SK-N-SH (cell line): ENCODE data around the gene EPHA3. TPM values are rescaled to one million over a fixed set of nuclear protein-coding genes. Genes with fewer than 3 reads are reported as not detected.

ENCODE experiments used
- CTCF ChIA-PET: fragments of 300-600, 350-600 bp; formaldehyde crosslinking; extraction: SDS; loops from one replicate; lab custom pipeline; 2021; lab: Yijun Ruan, JAX
- POLR2A ChIA-PET: fragments of 350-600 bp; sonication (Branson Sonifier 250); formaldehyde crosslinking; extraction: SDS; loops from one replicate; lab custom pipeline; 2020; ENCODE audit warnings: antibody characterized with exemption, inconsistent platforms; lab: Yijun Ruan, JAX
- DNase-seq: peaks from one replicate; pipeline ENCODE4 v3.0.0; 2012
- H2AFZ ChIP-seq: fragments of 200-600 bp; sonication (generic); 2 replicates; pipeline ENCODE4 v1.8.1; 2016; ENCODE audit warnings: antibody characterized with exemption, mild to moderate bottlenecking, low read depth
- H3F3A ChIP-seq: fragments of 200-600 bp; sonication (generic); replicated peaks from 2 replicates; pipeline ENCODE3; 2016; ENCODE audit warnings: antibody characterized with exemption, mild to moderate bottlenecking; ENCODE audit not compliant: insufficient read depth
- H3K27ac ChIP-seq, 2 experiments: fragments of 200-500 bp in 1 of 2; fragments of 200-600 bp in 1 of 2; sonication (Bioruptor generic) in 1 of 2; sonication (generic), shearing (Covaris generic) in 1 of 2; 2 replicates each; pipeline versions ENCODE4 v1.5.1 to v1.6.1; 2014 to 2016; ENCODE audit warnings: low read depth in 2 of 2, inconsistent platforms in 1 of 2, low read length in 1 of 2, mild to moderate bottlenecking in 1 of 2, mixed read lengths in 1 of 2
- H3K27me3 ChIP-seq: fragments of 200-600 bp; sonication (generic), shearing (Covaris generic); 2 replicates; pipeline ENCODE4 v1.6.1; 2016; ENCODE audit warnings: mixed run types; ENCODE audit not compliant: insufficient read depth
- H3K36me3 ChIP-seq, 2 experiments: fragments of 200-500 bp in 1 of 2; fragments of 200-600 bp in 1 of 2; sonication (Bioruptor generic) in 1 of 2; sonication (generic) in 1 of 2; replicated peaks in 1 of 2; 2 replicates each; pipeline versions ENCODE3 to v1.5.1; 2014 to 2016; ENCODE audit warnings: low read length in 1 of 2, mild to moderate bottlenecking in 1 of 2; ENCODE audit not compliant: insufficient read depth in 2 of 2, control insufficient read depth in 1 of 2
- H3K4me1 ChIP-seq, 2 experiments: fragments of 200-500 bp in 1 of 2; fragments of 200-600 bp in 1 of 2; sonication (Bioruptor generic) in 1 of 2; sonication (generic), shearing (Covaris generic) in 1 of 2; 2 replicates each; pipeline versions ENCODE4 v1.5.1 to v1.6.1; 2014 to 2016; ENCODE audit warnings: low read depth in 1 of 2, low read length in 1 of 2, mixed run types in 1 of 2; ENCODE audit not compliant: insufficient read depth in 2 of 2, control insufficient read depth in 1 of 2
- H3K4me2 ChIP-seq: fragments of 200-600 bp; sonication (generic), shearing (Covaris generic); 2 replicates; pipeline ENCODE4 v1.6.1; 2017; ENCODE audit warnings: mixed run types
- H3K4me3 ChIP-seq, 2 experiments: fragments of 200-500 bp in 1 of 2; fragments of 200-600 bp in 1 of 2; sonication (Bioruptor generic) in 1 of 2; sonication (generic), shearing (Covaris generic) in 1 of 2; 2 replicates each; pipeline versions ENCODE4 v1.5.1 to v1.8.1; 2014 to 2016; ENCODE audit warnings: low read depth in 2 of 2, inconsistent platforms in 1 of 2, low read length in 1 of 2, mild to moderate bottlenecking in 1 of 2, mixed read lengths in 1 of 2, moderate library complexity in 1 of 2
- H3K79me2 ChIP-seq: fragments of 200-600 bp; sonication (generic); 2 replicates; pipeline ENCODE4 v1.8.1; 2017; ENCODE audit warnings: mild to moderate bottlenecking; ENCODE audit not compliant: insufficient read depth
- H3K9ac ChIP-seq: fragments of 200-600 bp; sonication (generic); 2 replicates; pipeline ENCODE4 v1.6.1; 2017; ENCODE audit warnings: mixed run types
- H3K9me2 ChIP-seq: fragments of 200-600 bp; sonication (generic); 2 replicates; pipeline ENCODE4 v1.6.1; 2017; ENCODE audit warnings: mixed run types
- H3K9me3 ChIP-seq: fragments of 200-600 bp; sonication (generic); 2 replicates; pipeline ENCODE4 v1.6.1; 2017; ENCODE audit warnings: mixed run types, mild to moderate bottlenecking, moderate library complexity
- H4K20me1 ChIP-seq: fragments of 200-600 bp; sonication (generic); 2 replicates; pipeline ENCODE4 v1.6.1; 2017; ENCODE audit warnings: mild to moderate bottlenecking, mixed run types; ENCODE audit not compliant: insufficient read depth
- CTCF ChIP-seq: fragments of 200-600 bp; sonication (generic); IDR thresholded peaks from 2 replicates; pipeline ENCODE4 v1.6.1; 2017; ENCODE audit warnings: antibody characterized with exemption, mild to moderate bottlenecking, moderate library complexity
- ELF1 ChIP-seq: IDR thresholded peaks from 2 replicates; pipeline ENCODE4 v1.4.0; 2012
- FOSL2 ChIP-seq: IDR thresholded peaks from 2 replicates; pipeline ENCODE4 v1.4.0; 2012; ENCODE audit warnings: low read depth, mild to moderate bottlenecking, moderate library complexity, borderline replicate concordance
- FOXM1 ChIP-seq: IDR thresholded peaks from 2 replicates; pipeline ENCODE4 v1.4.0; 2012; ENCODE audit warnings: low read depth, mild to moderate bottlenecking
- GABPA ChIP-seq: IDR thresholded peaks from 2 replicates; pipeline ENCODE4 v1.4.0; 2012; ENCODE audit warnings: low read depth, mild to moderate bottlenecking
- GATA2 ChIP-seq: sonication (generic); formaldehyde crosslinking; IDR thresholded peaks from 2 replicates; pipeline ENCODE4 v1.5.0; 2020; ENCODE audit warnings: mild to moderate bottlenecking, missing genetic modification reagents
- MEF2A ChIP-seq: IDR thresholded peaks from 2 replicates; pipeline ENCODE4 v1.4.0; 2012; ENCODE audit warnings: low read depth, borderline replicate concordance
- MXI1 ChIP-seq: IDR thresholded peaks from 2 replicates; pipeline ENCODE4 v1.6.1; 2012; ENCODE audit warnings: mild to moderate bottlenecking, low read depth, low read length, improper control_type of control experiment
- NFIC ChIP-seq: IDR thresholded peaks from 2 replicates; pipeline ENCODE4 v1.4.0; 2012; ENCODE audit warnings: borderline replicate concordance
- PBX3 ChIP-seq: IDR thresholded peaks from 2 replicates; pipeline ENCODE4; 2012
- POLR2AphosphoS5 ChIP-seq: IDR thresholded peaks from 2 replicates; pipeline ENCODE4 v1.6.1; 2012; ENCODE audit warnings: low read depth, low read length
- RAD21 ChIP-seq: IDR thresholded peaks from 2 replicates; pipeline ENCODE4 v1.6.1; 2012; ENCODE audit warnings: mild to moderate bottlenecking, low read length
- RFX5 ChIP-seq: IDR thresholded peaks from 2 replicates; pipeline ENCODE4 v1.6.1; 2012; ENCODE audit warnings: mild to moderate bottlenecking, improper control_type of control experiment, low read length
- RXRA ChIP-seq: IDR thresholded peaks from 2 replicates; pipeline ENCODE4 v1.4.0; 2012; ENCODE audit warnings: low read depth, mild to moderate bottlenecking, borderline replicate concordance
- TAF1 ChIP-seq: IDR thresholded peaks from 2 replicates; pipeline ENCODE4 v1.6.1; 2012; ENCODE audit warnings: low read depth, mild to moderate bottlenecking, low read length, moderate library complexity, borderline replicate concordance
- TCF12 ChIP-seq: IDR thresholded peaks from 2 replicates; pipeline ENCODE4 v1.4.0; 2012
- USF2 ChIP-seq: fragments of 150-350 bp; IDR thresholded peaks from 2 replicates; pipeline ENCODE4 v1.6.1; 2017; ENCODE audit warnings: antibody characterized with exemption, low read length, low read depth, borderline replicate concordance
- YY1 ChIP-seq: IDR thresholded peaks from 2 replicates; pipeline ENCODE4 v1.4.0; 2012; ENCODE audit warnings: low read depth, mild to moderate bottlenecking
- WGBS: methylation state at CpG from one replicate; pipeline ENCODE4 v1.1.6; 2017; ENCODE audit warnings: low lambda C conversion rate; 5-methylcytosine and 5-hydroxymethylcytosine counted together
- polyA plus RNA-seq, 3 experiments: library from polyadenylated mRNA; depleted of rRNA; stranded (reverse); fragments of >200 nt; gene quantifications; 2 replicates each; pipeline ENCODE4 v1.2.3, GENCODE V29; 2012
- TF ChIP-seq, protein P1 (sequence below): IDR thresholded peaks from 2 replicates; pipeline ENCODE4 v1.6.1; 2012; ENCODE audit warnings: mild to moderate bottlenecking, low read depth, low read length, moderate library complexity

The EPHA3 gene
- polyA plus RNA-seq, 1 of the 3 experiments (the other 2 are of a cell fraction), result not detected

DNA sequence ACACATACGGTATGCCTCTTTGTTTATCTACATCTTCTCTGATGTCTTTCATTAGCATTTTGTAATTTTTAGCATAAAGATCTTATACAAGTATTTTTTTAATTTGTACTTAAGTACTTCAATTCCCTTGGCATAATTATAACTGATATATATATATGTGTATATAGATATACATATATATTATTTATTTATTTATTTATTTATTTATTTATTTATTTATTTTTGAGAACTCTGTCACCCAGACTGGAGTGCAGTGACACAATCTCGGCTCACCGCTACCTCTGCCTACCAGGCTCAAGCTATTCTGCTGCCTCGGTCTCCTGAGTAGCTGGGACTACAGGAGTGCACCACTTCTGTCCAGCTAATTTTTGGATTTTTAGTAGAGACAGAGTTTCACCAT, 382.7 kb downstream of the EPHA3 start:
- H3K27ac ChIP-seq, result no peak overlapping the region
- no peak overlapping the region for H3K9ac ChIP-seq
- 15% methylated on average over 4 of the region's 4 CpGs for WGBS
- H4K20me1 ChIP-seq, result no peaks in the 10 kb centered on the region
- no peaks in the 10 kb centered on the region for H3K4me1 ChIP-seq
- no peak for TF ChIP-seq TCF12
- no peak for TF ChIP-seq CTCF
- TF ChIP-seq NFIC, result no peak
- no peak for TF ChIP-seq ELF1
- TF ChIP-seq RAD21, result no peak
- no peak for TF ChIP-seq PBX3
- TF ChIP-seq FOSL2, result no peak
- TF ChIP-seq FOXM1, result no peak
- TF ChIP-seq MEF2A, result no peak
- no peak for TF ChIP-seq YY1
- TF ChIP-seq POLR2AphosphoS5, result no peak
- TF ChIP-seq GABPA, result no peak
- no peak for TF ChIP-seq RXRA
- no peak for TF ChIP-seq TAF1
- TF ChIP-seq GATA2 (CRISPR knock-in tag), result no peak
- no peaks in the 10 kb centered on the region for H3F3A ChIP-seq
- ChIA-PET POLR2A (no interaction called here), CTCF (no interaction called here)
- H2AFZ ChIP-seq, result no peak overlapping the region
- DNase-seq, result no peak
- H3K27me3 ChIP-seq, result no peaks in the 10 kb centered on the region
- no peaks in the 10 kb centered on the region for H3K9me2 ChIP-seq
- no peak overlapping the region for H3K4me3 ChIP-seq
- H3K36me3 ChIP-seq, result no peaks in the 10 kb centered on the region
- no peaks in the 10 kb centered on the region for H3K9me3 ChIP-seq
- H3K79me2 ChIP-seq, result no peaks in the 10 kb centered on the region
- H3K4me2 ChIP-seq, result no peak overlapping the region

DNA sequence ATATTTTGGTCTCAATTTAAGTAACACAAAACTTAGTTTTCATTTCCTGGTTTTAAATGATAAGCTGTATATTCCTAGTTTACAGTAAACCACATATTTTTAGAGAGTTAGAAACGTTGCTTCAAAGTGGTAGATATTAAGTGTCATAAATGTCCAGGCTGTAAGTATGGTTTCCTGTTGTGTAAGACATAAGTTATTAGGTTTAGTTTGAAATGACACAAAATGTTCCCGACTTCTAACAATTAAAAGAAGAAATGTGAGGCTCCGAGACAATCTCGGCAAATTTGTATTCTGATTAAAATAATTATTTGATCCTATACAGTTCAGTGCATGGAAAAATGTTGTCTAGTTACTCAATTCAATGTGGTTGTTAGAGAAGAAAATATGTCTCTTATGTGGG, 387.3 kb downstream of the EPHA3 start:
- H3K4me1 ChIP-seq, result no peaks in the 10 kb centered on the region
- TF ChIP-seq, protein P1, sequence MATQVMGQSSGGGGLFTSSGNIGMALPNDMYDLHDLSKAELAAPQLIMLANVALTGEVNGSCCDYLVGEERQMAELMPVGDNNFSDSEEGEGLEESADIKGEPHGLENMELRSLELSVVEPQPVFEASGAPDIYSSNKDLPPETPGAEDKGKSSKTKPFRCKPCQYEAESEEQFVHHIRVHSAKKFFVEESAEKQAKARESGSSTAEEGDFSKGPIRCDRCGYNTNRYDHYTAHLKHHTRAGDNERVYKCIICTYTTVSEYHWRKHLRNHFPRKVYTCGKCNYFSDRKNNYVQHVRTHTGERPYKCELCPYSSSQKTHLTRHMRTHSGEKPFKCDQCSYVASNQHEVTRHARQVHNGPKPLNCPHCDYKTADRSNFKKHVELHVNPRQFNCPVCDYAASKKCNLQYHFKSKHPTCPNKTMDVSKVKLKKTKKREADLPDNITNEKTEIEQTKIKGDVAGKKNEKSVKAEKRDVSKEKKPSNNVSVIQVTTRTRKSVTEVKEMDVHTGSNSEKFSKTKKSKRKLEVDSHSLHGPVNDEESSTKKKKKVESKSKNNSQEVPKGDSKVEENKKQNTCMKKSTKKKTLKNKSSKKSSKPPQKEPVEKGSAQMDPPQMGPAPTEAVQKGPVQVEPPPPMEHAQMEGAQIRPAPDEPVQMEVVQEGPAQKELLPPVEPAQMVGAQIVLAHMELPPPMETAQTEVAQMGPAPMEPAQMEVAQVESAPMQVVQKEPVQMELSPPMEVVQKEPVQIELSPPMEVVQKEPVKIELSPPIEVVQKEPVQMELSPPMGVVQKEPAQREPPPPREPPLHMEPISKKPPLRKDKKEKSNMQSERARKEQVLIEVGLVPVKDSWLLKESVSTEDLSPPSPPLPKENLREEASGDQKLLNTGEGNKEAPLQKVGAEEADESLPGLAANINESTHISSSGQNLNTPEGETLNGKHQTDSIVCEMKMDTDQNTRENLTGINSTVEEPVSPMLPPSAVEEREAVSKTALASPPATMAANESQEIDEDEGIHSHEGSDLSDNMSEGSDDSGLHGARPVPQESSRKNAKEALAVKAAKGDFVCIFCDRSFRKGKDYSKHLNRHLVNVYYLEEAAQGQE, result no peak
- TF ChIP-seq RFX5 (no peak), CTCF (no peak), NFIC (no peak), YY1 (no peak), ELF1 (no peak), FOSL2 (no peak), USF2 (no peak), MXI1 (no peak)
- H3K9me3 ChIP-seq, result no peaks in the 10 kb centered on the region
- no peaks in the 10 kb centered on the region for H3K79me2 ChIP-seq
- ChIA-PET CTCF (no interaction called here), POLR2A (no interaction called here)
- no peak overlapping the region for H3K27ac ChIP-seq
- H3K9me2 ChIP-seq, result no peaks in the 10 kb centered on the region
- H3K36me3 ChIP-seq, result no peaks in the 10 kb centered on the region
- WGBS, result 3% methylated on average over 4 of the region's 4 CpGs
- H3K27me3 ChIP-seq, result no peaks in the 10 kb centered on the region
- H3K4me3 ChIP-seq, result no peak overlapping the region
- no peaks in the 10 kb centered on the region for H4K20me1 ChIP-seq
- no peak overlapping the region for H3K9ac ChIP-seq
- no peaks in the 10 kb centered on the region for H3F3A ChIP-seq
- no peak overlapping the region for H3K4me2 ChIP-seq
- no peak for DNase-seq
- H2AFZ ChIP-seq, result no peak overlapping the region
